GM18498 (cell line): Measurements from ENCODE around the gene CRACR2B.

Experiments used
- ATAC-seq: cut with Tn5 transposase; IDR thresholded peaks from one replicate; pipeline ENCODE4 v1.9.1; 2021; ENCODE audit warnings: mild to moderate bottlenecking, moderate library complexity; ENCODE audit not compliant: unreplicated experiment

The CRACR2B gene

DNA sequence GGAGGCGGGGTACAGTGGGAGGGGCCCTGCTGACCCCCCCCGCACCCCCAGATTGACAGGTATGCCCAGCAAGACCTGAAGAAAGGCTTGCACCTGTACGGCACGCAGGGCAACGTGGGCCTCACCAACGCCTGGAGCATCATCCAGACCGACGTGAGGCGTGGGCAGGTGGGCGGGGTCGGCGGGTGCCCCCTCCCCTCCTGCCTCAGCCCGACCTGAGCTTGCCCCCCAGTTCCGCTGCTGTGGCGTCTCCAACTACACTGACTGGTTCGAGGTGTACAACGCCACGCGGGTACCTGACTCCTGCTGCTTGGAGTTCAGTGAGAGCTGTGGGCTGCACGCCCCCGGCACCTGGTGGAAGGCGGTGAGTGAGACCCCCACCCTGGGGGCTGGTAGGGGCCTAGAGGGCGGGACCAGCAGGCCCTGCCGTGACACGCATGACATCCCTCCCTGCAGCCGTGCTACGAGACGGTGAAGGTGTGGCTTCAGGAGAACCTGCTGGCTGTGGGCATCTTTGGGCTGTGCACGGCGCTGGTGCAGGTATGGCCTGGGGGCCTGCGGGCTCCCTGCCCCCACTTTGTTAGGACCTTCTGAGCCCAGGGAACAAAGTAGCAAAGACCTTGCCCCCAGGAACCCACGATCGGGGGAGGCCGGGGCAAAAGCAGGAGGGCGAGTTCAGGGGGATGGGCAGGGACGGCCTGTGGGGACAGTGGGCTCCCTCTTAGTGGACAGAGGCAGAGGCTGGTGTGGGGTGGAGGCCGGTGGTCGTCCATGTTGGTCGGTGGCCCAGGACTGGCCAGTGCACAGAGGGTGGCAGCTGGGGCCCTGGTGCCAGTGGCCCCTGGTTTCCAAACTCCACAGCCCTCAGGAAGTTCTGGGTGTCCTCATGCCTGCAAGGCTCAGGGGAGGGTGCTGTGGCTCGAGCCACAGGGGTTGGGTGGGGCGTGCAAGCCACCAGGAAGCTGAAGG is 38.0 kb downstream of the CRACR2B start:
- ATAC-seq: no peak

GRCh38 chr11:866481-866880 is 38.8 kb downstream of the CRACR2B start:
- no peak for ATAC-seq

GRCh38 chr11:867856-868358 is 40.2 kb downstream of the CRACR2B start:
- no peak for ATAC-seq

- ATAC-seq: no peak
These were observed 40.7 kb downstream of the CRACR2B start for GRCh38 chr11:868394-868793.

GRCh38 chr11:868802-869201 is 41.1 kb downstream of the CRACR2B start:
- ATAC-seq: no peak

DNA sequence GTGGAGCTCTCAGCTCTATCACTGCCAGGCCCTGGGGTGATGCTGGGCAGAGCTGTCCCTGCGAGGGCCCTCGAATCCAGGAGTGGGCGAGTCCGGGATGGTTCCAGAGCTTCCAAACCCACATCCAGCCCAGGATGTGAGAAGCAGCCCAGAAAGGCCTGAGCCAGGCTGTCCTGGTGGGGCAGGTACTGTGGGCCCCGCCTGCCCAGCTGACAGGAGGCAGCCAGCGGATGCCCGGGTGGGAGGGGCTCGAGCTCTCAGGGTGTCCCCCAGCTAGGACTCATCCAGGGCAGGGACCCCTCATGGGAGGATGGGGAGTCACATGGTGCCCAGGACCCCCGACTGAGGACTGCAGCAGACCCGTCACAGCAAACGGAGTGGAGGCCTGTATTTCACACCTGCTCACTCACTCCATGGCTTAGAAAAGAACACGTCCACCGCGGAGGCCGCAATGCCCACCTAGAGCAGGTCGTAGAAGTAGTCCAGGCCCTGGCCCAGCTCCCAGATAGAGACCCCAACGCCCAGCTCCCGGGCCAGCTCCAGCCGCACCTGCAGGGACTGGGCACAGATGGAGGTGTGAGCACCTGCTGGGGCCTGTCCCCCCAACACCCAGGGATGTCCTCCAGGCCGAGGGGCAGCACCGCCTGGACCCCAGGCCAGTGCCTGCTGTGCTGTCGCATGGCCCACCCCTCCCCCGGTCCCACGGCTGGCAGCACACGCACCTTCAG is 41.8 kb downstream of the CRACR2B start:
- ATAC-seq: no peak

DNA sequence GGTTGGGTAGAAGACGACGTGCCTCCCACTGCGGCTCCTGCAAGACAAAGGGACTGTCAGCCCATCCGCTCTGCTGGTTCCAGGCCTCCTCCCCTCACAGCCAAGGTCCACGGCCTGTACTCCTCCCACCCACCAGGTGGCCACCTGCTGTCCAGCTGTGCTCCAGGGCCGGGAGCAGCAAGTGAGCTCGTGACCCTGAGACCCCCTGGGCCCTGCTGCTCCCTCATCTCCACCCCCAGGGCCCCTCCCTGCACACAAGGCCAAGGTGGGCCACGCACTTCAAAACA is 42.4 kb downstream of the CRACR2B start:
- no peak for ATAC-seq

DNA sequence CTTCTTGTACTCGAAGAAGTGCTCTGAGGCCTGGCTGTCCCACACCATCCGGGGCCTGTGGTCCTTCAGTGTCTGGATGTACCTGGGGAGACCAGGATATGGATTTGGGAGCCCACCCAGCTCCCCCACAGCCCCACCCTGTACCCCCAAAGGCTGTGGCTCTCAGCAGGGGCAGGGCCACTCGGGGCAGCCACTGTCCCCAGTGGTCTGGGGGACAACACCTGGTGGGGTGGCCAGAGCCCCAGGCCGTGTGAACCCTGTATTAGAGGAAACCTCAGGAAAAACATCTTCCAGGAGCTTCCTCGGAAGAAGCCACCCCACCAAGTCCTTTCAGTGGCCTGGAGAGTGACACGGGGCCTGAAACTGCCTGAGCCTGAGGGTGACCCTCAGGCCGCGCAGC is 42.7 kb downstream of the CRACR2B start:
- no peak for ATAC-seq

- ATAC-seq: no peak
These were observed 43.8 kb downstream of the CRACR2B start for GRCh38 chr11:871472-871871.

GRCh38 chr11:872799-873198 is 45.1 kb downstream of the CRACR2B start:
- no peak for ATAC-seq

DNA sequence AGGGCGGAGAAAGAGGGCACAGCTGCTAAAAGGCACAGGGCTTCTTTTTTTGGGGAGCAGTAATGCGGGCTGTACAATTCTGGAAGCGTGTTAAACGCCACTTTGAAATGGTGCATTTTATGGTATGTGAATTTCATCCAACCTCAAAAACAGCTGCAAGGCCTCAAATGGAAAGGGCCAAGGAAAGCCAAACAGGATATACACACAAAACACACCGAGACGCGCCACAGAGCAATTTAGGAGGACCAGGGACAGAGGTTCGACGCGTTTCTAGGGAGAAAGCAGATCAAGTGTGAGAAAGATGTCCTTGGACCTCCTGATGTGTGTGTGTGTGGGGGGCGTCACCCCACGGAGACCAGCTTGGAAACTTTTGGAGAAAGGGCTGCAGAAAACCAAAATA is 46.0 kb downstream of the CRACR2B start:
- ATAC-seq: no peak

DNA sequence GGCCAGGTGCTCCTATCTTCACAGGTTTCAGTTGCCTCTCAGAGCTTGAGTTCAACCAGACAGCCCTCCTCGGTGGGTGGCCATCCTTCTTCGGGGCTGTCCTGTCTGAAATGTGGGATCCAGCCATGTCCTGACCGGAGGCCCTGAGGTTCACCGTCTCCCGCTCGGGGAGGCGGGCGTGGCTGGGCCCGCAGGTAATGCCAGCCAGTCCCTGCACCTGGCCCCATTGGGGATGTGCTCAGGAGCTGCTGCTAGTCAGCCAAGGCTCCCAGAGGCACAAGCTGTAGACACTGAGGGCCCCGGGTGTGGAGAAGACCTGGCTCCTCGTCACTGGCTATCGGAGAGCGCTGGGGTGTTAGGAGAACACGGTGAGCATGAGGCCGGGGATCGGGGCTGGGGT is 47.5 kb downstream of the CRACR2B start:
- ATAC-seq: no peak

DNA sequence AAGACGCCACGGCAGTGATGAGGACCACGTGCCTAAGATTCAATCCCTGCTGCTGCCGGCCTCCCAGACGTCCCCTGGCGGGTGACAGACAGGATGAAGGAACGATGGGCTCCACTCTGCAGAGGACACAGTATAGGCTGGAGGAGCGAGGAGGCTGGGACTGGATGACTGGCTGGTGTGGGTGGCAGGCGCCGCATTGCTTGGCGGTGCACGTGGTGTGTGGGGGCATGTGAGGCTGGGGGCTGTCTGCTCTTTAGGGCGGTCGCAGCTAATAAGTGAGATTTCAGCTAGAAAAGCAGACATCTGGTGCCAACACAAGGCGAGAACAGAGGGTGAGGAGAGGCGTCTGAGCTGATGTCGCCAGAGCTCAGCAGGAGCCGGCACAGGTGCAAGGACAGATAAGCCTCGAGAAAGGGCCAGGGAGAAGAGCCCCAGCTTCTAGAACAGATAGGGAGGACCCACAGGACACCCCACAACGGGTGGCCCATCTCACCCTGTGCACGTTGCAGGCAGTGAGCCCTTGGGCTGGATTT is 48.1 kb downstream of the CRACR2B start:
- ATAC-seq: no peak

- no peak for ATAC-seq
These were observed 48.8 kb downstream of the CRACR2B start for GRCh38 chr11:876545-876944.

- no peak for ATAC-seq
These were observed 49.8 kb downstream of the CRACR2B start for GRCh38 chr11:877565-877964.

- ATAC-seq: no peak
These were observed 52.7 kb downstream of the CRACR2B start for GRCh38 chr11:880447-880846.
